HCT116 (cell line): ENCODE measurements around the gene GLI3. TPM values are rescaled to one million over a fixed set of nuclear protein-coding genes. Genes with fewer than 3 reads are reported as not detected.

ENCODE experiments used
- ATAC-seq: fragments of 200-7000 bp; cut with Tn5 transposase; 2 replicates; pipeline ENCODE4 v1.9.1; 2020; ENCODE audit warnings: mild to moderate bottlenecking, moderate library complexity
- BruUV-seq: library from RNA; stranded (reverse); fragments of 400-500 nt; replicated peaks from 2 replicates; lab custom pipeline; 2021; lab: Mats Ljungman, UMichigan
- CTCF ChIA-PET: fragments of 300-600 bp; sonication (Branson Sonifier 250); formaldehyde crosslinking; loops from one replicate; lab custom pipeline; 2021; ENCODE audit warnings: antibody characterized with exemption; lab: Charles Lee
- POLR2A ChIA-PET: fragments of 300-600, 350-600 bp; sonication (Branson Sonifier 250); formaldehyde crosslinking; loops from one replicate; lab custom pipeline; 2021; ENCODE audit warnings: antibody characterized with exemption; lab: Charles Lee
- RAD21 ChIA-PET, 2 experiments: fragments of 300-600 bp; sonication (Branson Sonifier 250); formaldehyde crosslinking; loops; one replicate each; lab custom pipeline; 2023; ENCODE audit warnings: low total read pairs in 2 of 2; ENCODE audit not compliant: uncharacterized antibody in 2 of 2, unreplicated experiment in 2 of 2, low non-redundant PET in 1 of 2; lab: Charles Lee
- DNase-seq: peaks from one replicate; pipeline ENCODE4 v3.0.0-alpha.2; 2010; ENCODE audit warnings: low read depth, low spot score
- H2AFZ ChIP-seq: fragments of 200-600 bp; shearing (Covaris generic), sonication (generic); 2 replicates; pipeline ENCODE4 v1.6.1; 2017; ENCODE audit warnings: low read depth, mixed run types, mixed read lengths, antibody characterized with exemption, low read length; ENCODE audit not compliant: poor library complexity, severe bottlenecking
- H3K27ac ChIP-seq: 2 replicates; pipeline ENCODE4 v1.5.1; 2012; ENCODE audit warnings: low read depth, low read length
- H3K27me3 ChIP-seq: fragments of 200-600 bp; sonication (generic); 2 replicates; pipeline ENCODE4 v1.6.1; 2016; ENCODE audit warnings: mixed run types, low read length, mixed read lengths; ENCODE audit not compliant: insufficient read depth
- H3K36me3 ChIP-seq, 2 experiments: fragments of 200-500 bp in 1 of 2; fragments of 200-600 bp in 1 of 2; sonication (Bioruptor generic) in 1 of 2; sonication (generic) in 1 of 2; 2 replicates each; pipeline versions ENCODE4 v1.5.1 to v1.6.1; 2014 to 2016; ENCODE audit warnings: low read length in 2 of 2, inconsistent platforms in 1 of 2, mixed read lengths in 1 of 2, mixed run types in 1 of 2; ENCODE audit not compliant: insufficient read depth in 2 of 2, control insufficient read depth in 1 of 2
- H3K4me1 ChIP-seq, 2 experiments: fragments of 200-600 bp in 1 of 2; sonication (generic) in 1 of 2; 2 replicates each; pipeline versions ENCODE4 v1.5.1 to v1.6.1; 2012 to 2017; ENCODE audit warnings: low read length in 2 of 2, inconsistent platforms in 1 of 2, mild to moderate bottlenecking in 1 of 2, mixed read lengths in 1 of 2, mixed run types in 1 of 2, moderate library complexity in 1 of 2; ENCODE audit not compliant: insufficient read depth in 2 of 2, control insufficient read depth in 1 of 2
- H3K4me2 ChIP-seq: fragments of 200-600 bp; sonication (generic); 2 replicates; pipeline ENCODE4 v1.6.1; 2017; ENCODE audit warnings: mixed run types, low read length, mixed read lengths
- H3K4me3 ChIP-seq, 2 experiments: fragments of 200-600 bp in 1 of 2; sonication (generic) in 1 of 2; replicated peaks in 1 of 2; 2 replicates each; pipeline ENCODE4 v1.5.1; 2011 to 2016; ENCODE audit warnings: low read length in 2 of 2, control low read depth in 1 of 2, low read depth in 1 of 2, mild to moderate bottlenecking in 1 of 2, mixed read lengths in 1 of 2, mixed run types in 1 of 2
- H3K79me2 ChIP-seq: fragments of 200-600 bp; sonication (generic); 2 replicates; pipeline ENCODE4 v1.6.1; 2017; ENCODE audit warnings: mild to moderate bottlenecking, mixed run types, low read length, moderate library complexity, mixed read lengths; ENCODE audit not compliant: insufficient read depth
- H3K9ac ChIP-seq: fragments of 200-600 bp; sonication (generic); 2 replicates; pipeline ENCODE4 v1.6.1; 2016; ENCODE audit warnings: low read length, mixed read lengths
- H3K9me2 ChIP-seq: fragments of 200-600 bp; sonication (generic), shearing (Covaris generic); 2 replicates; pipeline ENCODE4 v1.6.1; 2017; ENCODE audit warnings: mixed run types, mild to moderate bottlenecking, moderate library complexity; ENCODE audit not compliant: insufficient read depth
- H3K9me3 ChIP-seq, 2 experiments: fragments of 200-500 bp in 1 of 2; fragments of 200-600 bp in 1 of 2; sonication (Bioruptor generic) in 1 of 2; sonication (generic) in 1 of 2; 2 replicates each; pipeline ENCODE4 v1.6.1; 2014 to 2017; ENCODE audit warnings: low read length in 2 of 2, mixed read lengths in 2 of 2, inconsistent platforms in 1 of 2, low read depth in 1 of 2, mild to moderate bottlenecking in 1 of 2, mixed run types in 1 of 2, moderate library complexity in 1 of 2; ENCODE audit not compliant: control insufficient read depth in 1 of 2, insufficient read depth in 1 of 2
- H4K20me1 ChIP-seq: fragments of 200-600 bp; sonication (generic), shearing (Covaris generic); 2 replicates; pipeline ENCODE4 v1.6.1; 2017; ENCODE audit warnings: mixed run types, mild to moderate bottlenecking, moderate library complexity; ENCODE audit not compliant: insufficient read depth
- CEBPB ChIP-seq: IDR thresholded peaks from 2 replicates; pipeline ENCODE4 v1.6.1; 2012; ENCODE audit warnings: low read depth
- EGR1 ChIP-seq: IDR thresholded peaks from 2 replicates; pipeline ENCODE4 v1.6.1; 2012; ENCODE audit warnings: low read depth
- EZH2 ChIP-seq: fragments of 200-600 bp; sonication (generic); IDR thresholded peaks from 2 replicates; pipeline ENCODE4 v1.6.1; 2017; ENCODE audit warnings: antibody characterized with exemption, mixed run types
- EZH2phosphoT487 ChIP-seq: fragments of 200-600 bp; IDR thresholded peaks from 2 replicates; pipeline ENCODE4 v1.6.1; 2018; ENCODE audit warnings: antibody characterized with exemption, borderline replicate concordance
- JUND ChIP-seq: IDR thresholded peaks from 2 replicates; pipeline ENCODE4 v1.6.1; 2012
- POLR2A ChIP-seq: IDR thresholded peaks from 2 replicates; pipeline ENCODE4 v1.7.0; 2011; ENCODE audit warnings: borderline replicate concordance; ENCODE audit not compliant: insufficient read depth, insufficient read length; ENCODE audit errors: extremely low read depth
- POLR2AphosphoS5 ChIP-seq: IDR thresholded peaks from 2 replicates; pipeline ENCODE4 v1.6.1; 2011; ENCODE audit warnings: mild to moderate bottlenecking, low read depth, low read length, moderate library complexity
- RAD21 ChIP-seq: IDR thresholded peaks from 2 replicates; pipeline ENCODE4 v1.6.1; 2012; ENCODE audit warnings: low read depth, mild to moderate bottlenecking
- ZNF274 ChIP-seq: fragments of 200-500 bp; sonication (Bioruptor generic); IDR thresholded peaks from 2 replicates; pipeline ENCODE4 v1.6.1; 2014; ENCODE audit warnings: mild to moderate bottlenecking, low read depth, low read length, inconsistent platforms
- intact Hi-C: fragments of 100-400 bp; cut with micrococcal nuclease; formaldehyde crosslinking; loops from 2 replicates; pipeline ENCODE4 v1.10.0; 2022
- total RNA-seq: library from RNA; stranded (reverse); gene quantifications from one replicate; pipeline ENCODE4 v1.2.1, GENCODE V29; 2021; ENCODE audit not compliant: unreplicated experiment
- TF ChIP-seq, protein P1 (sequence below): IDR thresholded peaks from 2 replicates; pipeline ENCODE4 v1.6.1; 2012; ENCODE audit warnings: low read depth
- TF ChIP-seq, protein P2 (sequence below), 3 experiments: fragments of 200-600 bp in 1 of 3; sonication (generic) in 1 of 3; IDR thresholded peaks in 2 of 3; conservative IDR thresholded peaks in 1 of 3; 2 replicates each; pipeline ENCODE4 v1.5.1; 2012 to 2017; ENCODE audit warnings: low read depth in 2 of 3, low read length in 2 of 3, antibody characterized with exemption in 1 of 3, borderline replicate concordance in 1 of 3, control low read depth in 1 of 3, mild to moderate bottlenecking in 1 of 3, mixed read lengths in 1 of 3, mixed run types in 1 of 3, moderate library complexity in 1 of 3; ENCODE audit not compliant: insufficient read depth in 1 of 3

The GLI3 gene
- total RNA-seq, 1 experiment from 2014 or later: 0.07 TPM

DNA sequence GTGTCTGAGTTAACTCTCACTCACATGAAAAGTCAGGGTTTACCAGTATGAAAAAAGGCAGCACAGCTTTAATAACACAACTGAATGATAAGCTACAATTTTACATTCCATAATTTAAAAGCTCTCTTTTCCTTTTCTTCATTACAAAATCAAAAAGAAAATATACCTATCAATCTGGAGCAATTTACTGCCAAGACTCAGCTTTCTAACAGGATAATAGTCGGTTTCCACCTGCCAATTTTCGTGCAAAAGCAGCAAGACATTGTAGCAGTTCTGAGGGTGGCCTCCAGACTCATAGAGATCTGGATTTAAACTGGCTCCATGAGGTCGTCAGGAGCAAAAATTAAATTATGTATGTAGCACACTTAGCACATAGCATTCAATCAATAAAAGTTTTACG lies 191.0 kb downstream of the GLI3 start:
- H3K4me1 ChIP-seq: no peaks in the 10 kb centered on the region
- TF ChIP-seq JUND (no peak), EZH2phosphoT487 (no peak), POLR2AphosphoS5 (no peak), EGR1 (no peak), CEBPB (no peak), ZNF274 (no peak), POLR2A (no peak), EZH2 (no peak), RAD21 (no peak)
- TF ChIP-seq, protein P1, sequence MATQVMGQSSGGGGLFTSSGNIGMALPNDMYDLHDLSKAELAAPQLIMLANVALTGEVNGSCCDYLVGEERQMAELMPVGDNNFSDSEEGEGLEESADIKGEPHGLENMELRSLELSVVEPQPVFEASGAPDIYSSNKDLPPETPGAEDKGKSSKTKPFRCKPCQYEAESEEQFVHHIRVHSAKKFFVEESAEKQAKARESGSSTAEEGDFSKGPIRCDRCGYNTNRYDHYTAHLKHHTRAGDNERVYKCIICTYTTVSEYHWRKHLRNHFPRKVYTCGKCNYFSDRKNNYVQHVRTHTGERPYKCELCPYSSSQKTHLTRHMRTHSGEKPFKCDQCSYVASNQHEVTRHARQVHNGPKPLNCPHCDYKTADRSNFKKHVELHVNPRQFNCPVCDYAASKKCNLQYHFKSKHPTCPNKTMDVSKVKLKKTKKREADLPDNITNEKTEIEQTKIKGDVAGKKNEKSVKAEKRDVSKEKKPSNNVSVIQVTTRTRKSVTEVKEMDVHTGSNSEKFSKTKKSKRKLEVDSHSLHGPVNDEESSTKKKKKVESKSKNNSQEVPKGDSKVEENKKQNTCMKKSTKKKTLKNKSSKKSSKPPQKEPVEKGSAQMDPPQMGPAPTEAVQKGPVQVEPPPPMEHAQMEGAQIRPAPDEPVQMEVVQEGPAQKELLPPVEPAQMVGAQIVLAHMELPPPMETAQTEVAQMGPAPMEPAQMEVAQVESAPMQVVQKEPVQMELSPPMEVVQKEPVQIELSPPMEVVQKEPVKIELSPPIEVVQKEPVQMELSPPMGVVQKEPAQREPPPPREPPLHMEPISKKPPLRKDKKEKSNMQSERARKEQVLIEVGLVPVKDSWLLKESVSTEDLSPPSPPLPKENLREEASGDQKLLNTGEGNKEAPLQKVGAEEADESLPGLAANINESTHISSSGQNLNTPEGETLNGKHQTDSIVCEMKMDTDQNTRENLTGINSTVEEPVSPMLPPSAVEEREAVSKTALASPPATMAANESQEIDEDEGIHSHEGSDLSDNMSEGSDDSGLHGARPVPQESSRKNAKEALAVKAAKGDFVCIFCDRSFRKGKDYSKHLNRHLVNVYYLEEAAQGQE: no peak
- TF ChIP-seq, protein P2, sequence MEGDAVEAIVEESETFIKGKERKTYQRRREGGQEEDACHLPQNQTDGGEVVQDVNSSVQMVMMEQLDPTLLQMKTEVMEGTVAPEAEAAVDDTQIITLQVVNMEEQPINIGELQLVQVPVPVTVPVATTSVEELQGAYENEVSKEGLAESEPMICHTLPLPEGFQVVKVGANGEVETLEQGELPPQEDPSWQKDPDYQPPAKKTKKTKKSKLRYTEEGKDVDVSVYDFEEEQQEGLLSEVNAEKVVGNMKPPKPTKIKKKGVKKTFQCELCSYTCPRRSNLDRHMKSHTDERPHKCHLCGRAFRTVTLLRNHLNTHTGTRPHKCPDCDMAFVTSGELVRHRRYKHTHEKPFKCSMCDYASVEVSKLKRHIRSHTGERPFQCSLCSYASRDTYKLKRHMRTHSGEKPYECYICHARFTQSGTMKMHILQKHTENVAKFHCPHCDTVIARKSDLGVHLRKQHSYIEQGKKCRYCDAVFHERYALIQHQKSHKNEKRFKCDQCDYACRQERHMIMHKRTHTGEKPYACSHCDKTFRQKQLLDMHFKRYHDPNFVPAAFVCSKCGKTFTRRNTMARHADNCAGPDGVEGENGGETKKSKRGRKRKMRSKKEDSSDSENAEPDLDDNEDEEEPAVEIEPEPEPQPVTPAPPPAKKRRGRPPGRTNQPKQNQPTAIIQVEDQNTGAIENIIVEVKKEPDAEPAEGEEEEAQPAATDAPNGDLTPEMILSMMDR (IDR thresholded peaks at IDR 0.05 in 2 of 3, conservative IDR thresholded peaks at IDR 0.05 in 1 of 3; ENCODE audit: borderline replicate concordance in 1 of 3, insufficient read depth in 1 of 3, low read depth in 2 of 3, low read length in 2 of 3): no peak
- TF ChIP-seq, all 23 proteins: peak for 0
- ChIA-PET POLR2A (no interaction called here), CTCF (no interaction called here), RAD21 (no interaction called here)
- no peak overlapping the region for H3K4me2 ChIP-seq
- no peak overlapping the region for H3K4me3 ChIP-seq
- no peaks in the 10 kb centered on the region for H4K20me1 ChIP-seq
- H3K27me3 ChIP-seq: peaks cover 8% of the 10 kb centered on the region; the same call in 1 of the 2 replicates
- no peak overlapping the region for H3K9ac ChIP-seq
- ATAC-seq (no peak), DNase-seq (no peak)
- H3K27ac ChIP-seq: no peak overlapping the region
- intact Hi-C loops: no loop called here
- no peak overlapping the region for H2AFZ ChIP-seq
- no peaks in the 10 kb centered on the region for H3K9me2 ChIP-seq
- H3K9me3 ChIP-seq: no peaks in the 10 kb centered on the region
- H3K36me3 ChIP-seq: no peaks in the 10 kb centered on the region
- H3K79me2 ChIP-seq: no peaks in the 10 kb centered on the region
- no TSS peak for BruUV-seq
